Osteoblast (primary cell): ENCODE data around the gene DNAH17. TPM values are rescaled to one million over a fixed set of nuclear protein-coding genes. Genes with fewer than 3 reads are reported as not detected.
A peak's percentile ranks its signal among the peaks of the same experiment; 100 is the strongest.

Source experiments
- DNase-seq: peaks from one replicate; pipeline ENCODE4 v3.0.0; 2011; ENCODE audit warnings: low spot score, mixed read lengths; ENCODE audit not compliant: insufficient read length; ENCODE audit errors: missing footprints
- H2AFZ ChIP-seq: 2 replicates; pipeline ENCODE4 v1.6.0; 2011; ENCODE audit warnings: mild to moderate bottlenecking, low read length
- H3K27ac ChIP-seq: 2 replicates; pipeline ENCODE4 v1.5.1; 2011; ENCODE audit warnings: mild to moderate bottlenecking, low read depth, low read length, moderate library complexity
- H3K27me3 ChIP-seq: 2 replicates; pipeline ENCODE4 v1.6.0; 2012; ENCODE audit warnings: mild to moderate bottlenecking, control low read depth, inconsistent platforms, low read length, moderate library complexity; ENCODE audit not compliant: insufficient read depth
- H3K36me3 ChIP-seq: 2 replicates; pipeline ENCODE4 v1.5.1; 2011; ENCODE audit warnings: mild to moderate bottlenecking, low read length, control low read depth, moderate library complexity; ENCODE audit not compliant: insufficient read depth
- H3K4me1 ChIP-seq: 2 replicates; pipeline ENCODE4 v1.5.1; 2011; ENCODE audit warnings: mild to moderate bottlenecking, low read length, control low read depth, moderate library complexity; ENCODE audit not compliant: insufficient read depth
- H3K4me2 ChIP-seq: 2 replicates; pipeline ENCODE4 v1.6.0; 2011; ENCODE audit warnings: mild to moderate bottlenecking, low read length; ENCODE audit not compliant: insufficient read depth
- H3K4me3 ChIP-seq: fragments of 200-600 bp; sonication (generic); 3 replicates; pipeline ENCODE4 v1.5.1; 2012; ENCODE audit warnings: mild to moderate bottlenecking, low read length, inconsistent platforms; ENCODE audit not compliant: insufficient read depth
- H3K79me2 ChIP-seq: 2 replicates; pipeline ENCODE4 v1.6.0; 2012; ENCODE audit warnings: mild to moderate bottlenecking, low read length, control low read depth, inconsistent platforms; ENCODE audit not compliant: insufficient read depth
- H3K9me3 ChIP-seq: 2 replicates; pipeline ENCODE4 v1.5.1; 2011; ENCODE audit warnings: low read depth, low read length, control low read depth
- H4K20me1 ChIP-seq: 2 replicates; pipeline ENCODE4 v1.6.0; 2012; ENCODE audit warnings: mild to moderate bottlenecking, low read length, control low read depth; ENCODE audit not compliant: insufficient read depth
- CTCF ChIP-seq: IDR thresholded peaks from 2 replicates; pipeline ENCODE4 v1.5.1; 2011; ENCODE audit warnings: mild to moderate bottlenecking, low read depth, low read length, moderate library complexity; ENCODE audit errors: extremely low read depth
- total RNA-seq: library from RNA; depleted of rRNA; stranded (reverse); fragments of >200 nt; gene quantifications from 2 replicates; pipeline ENCODE4 v1.2.3, GENCODE V29; 2012

DNAH17 gene
- total RNA-seq, 1 donor: under 0.01 TPM

DNA sequence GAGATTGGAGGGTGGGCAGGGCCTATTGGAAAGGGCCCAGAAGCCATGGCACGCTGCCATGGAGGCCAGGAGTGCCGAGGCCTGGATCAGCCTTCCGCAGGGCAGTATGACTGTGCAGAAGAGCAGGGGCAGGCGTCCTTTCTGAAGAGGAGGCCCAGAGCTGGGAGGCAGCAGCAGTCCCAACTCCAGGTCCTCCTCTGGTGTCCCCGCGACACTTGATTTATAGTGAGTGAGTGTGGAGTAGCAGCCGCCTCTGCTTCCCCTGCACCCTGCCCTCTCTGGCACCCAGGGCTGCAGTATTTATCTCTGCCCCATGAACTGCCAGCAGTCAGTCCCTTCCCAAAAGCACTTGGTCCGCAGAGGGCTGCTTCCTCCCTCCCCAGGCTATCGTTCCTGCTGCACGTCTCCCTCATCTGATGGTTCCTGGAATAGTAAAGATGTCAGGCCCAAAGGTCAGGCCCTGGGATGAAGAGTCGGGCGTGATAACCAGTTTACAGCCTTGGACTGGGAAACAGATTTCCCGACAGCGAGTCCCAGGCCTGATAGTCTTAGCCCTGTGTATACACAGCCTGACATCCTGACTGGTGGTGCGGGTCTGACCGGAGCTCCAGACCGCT, 165.8 kb downstream of the DNAH17 start:
- H3K4me1 ChIP-seq: peaks cover 21% of the 10 kb centered on the region
- H3K27ac ChIP-seq: no peak overlapping the region
- no peak for TF ChIP-seq CTCF
- peak; percentile 70 for DNase-seq
- H3K9me3 ChIP-seq: no peaks in the 10 kb centered on the region
- H3K27me3 ChIP-seq: no peaks in the 10 kb centered on the region
- H3K4me3 ChIP-seq: no peak overlapping the region
- H3K36me3 ChIP-seq: peaks cover 5% of the 10 kb centered on the region
- H3K4me2 ChIP-seq: no peak overlapping the region
- H2AFZ ChIP-seq: no peak overlapping the region
- peaks cover 42% of the 10 kb centered on the region for H4K20me1 ChIP-seq
- H3K79me2 ChIP-seq: peaks cover 76% of the 10 kb centered on the region

DNA sequence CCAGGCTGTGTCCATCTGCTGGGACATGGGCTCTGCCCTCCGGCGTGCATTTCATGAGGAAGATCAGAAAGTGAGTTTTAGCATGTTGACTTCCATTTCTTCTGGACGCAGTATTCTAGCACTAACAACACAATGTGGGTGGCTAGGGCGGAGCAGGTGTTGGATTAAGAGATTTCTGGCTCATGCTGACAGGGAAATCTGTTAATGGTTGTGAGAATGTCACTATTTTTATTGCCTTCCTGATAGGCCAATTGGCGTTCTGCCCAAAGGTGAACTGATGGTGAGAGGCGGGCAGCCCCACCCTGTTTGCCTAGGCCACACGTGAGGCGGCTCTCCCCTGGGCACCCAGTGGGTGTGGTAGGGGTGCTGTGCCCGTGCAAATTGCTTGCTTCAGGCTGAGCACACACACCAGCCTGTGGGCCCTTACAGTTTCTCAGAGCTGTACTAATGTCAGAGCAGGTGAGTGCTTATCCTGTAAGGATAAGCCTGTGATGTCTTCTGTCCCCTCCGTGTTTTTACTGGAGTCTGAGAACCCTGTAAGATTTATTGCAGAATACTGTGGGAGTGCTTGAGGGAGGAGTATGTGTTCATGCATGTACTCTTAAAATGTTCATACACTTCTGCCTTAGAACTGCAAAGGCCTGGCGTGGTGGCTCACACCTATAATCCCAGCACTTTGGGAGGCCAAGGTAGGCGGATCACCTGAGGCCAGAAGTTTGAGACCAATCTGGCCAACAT, 167.8 kb downstream of the DNAH17 start:
- Histone ChIP-seq H3K9me3 (no peaks in the 10 kb centered on the region), H3K27ac (no peak overlapping the region), H2AFZ (no peak overlapping the region), H3K4me2 (no peak overlapping the region), H4K20me1 (peaks cover 49% of the 10 kb centered on the region), H3K4me3 (no peak overlapping the region), H3K27me3 (no peaks in the 10 kb centered on the region), H3K36me3 (peaks cover 7% of the 10 kb centered on the region), H3K79me2 (peaks cover 85% of the 10 kb centered on the region), H3K4me1 (peaks cover 16% of the 10 kb centered on the region)
- TF ChIP-seq CTCF: no peak
- peak; percentile 57 for DNase-seq

- H3K9me3 ChIP-seq: no peaks in the 10 kb centered on the region
- DNase-seq: peak; percentile 23
- peaks cover 16% of the 10 kb centered on the region for H3K4me1 ChIP-seq
- H3K27me3 ChIP-seq: no peaks in the 10 kb centered on the region
- H3K4me2 ChIP-seq: no peak overlapping the region
- H2AFZ ChIP-seq: no peak overlapping the region
- H4K20me1 ChIP-seq: peaks cover 49% of the 10 kb centered on the region
- TF ChIP-seq CTCF: no peak
- H3K4me3 ChIP-seq: no peak overlapping the region
- H3K36me3 ChIP-seq: peaks cover 15% of the 10 kb centered on the region
- peaks cover 84% of the 10 kb centered on the region for H3K79me2 ChIP-seq
- no peak overlapping the region for H3K27ac ChIP-seq
These were observed 168.6 kb downstream of the DNAH17 start for GRCh38 chr17:78408476-78409050.

DNA sequence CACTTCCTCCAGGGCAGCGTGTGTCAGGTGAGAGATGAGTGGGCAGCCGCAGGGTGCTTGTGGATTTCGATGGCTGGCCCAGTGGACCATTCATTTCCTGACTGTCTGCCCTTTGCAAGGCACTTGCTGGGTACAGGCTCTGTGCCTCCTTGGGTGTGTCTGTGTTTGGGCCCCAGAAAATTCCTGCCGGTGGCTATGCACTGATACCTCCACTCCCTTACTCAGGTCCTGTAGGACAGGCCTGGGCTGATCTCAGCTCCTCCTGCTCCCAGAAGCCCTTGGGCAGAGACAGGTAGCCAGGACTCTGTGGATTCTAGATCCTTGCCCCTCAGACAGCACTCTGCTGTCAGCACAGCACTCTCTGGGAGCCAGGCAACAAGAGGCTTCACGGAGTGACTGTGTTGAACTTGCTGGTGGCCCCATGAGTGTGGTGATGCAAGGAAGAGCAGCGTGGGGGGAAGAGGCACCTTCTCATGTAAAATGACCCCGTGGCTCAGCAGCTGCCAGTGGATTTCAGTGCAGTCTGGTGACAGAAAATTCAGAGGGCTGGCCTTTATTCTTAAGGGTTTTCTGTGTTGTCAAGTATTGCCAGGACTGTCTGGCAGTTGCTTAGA, 169.7 kb downstream of the DNAH17 start:
- no peak overlapping the region for H3K4me3 ChIP-seq
- H3K79me2 ChIP-seq: peaks cover 80% of the 10 kb centered on the region
- H4K20me1 ChIP-seq: peaks cover 38% of the 10 kb centered on the region
- peak; percentile 27 for DNase-seq
- no peaks in the 10 kb centered on the region for H3K27me3 ChIP-seq
- H3K9me3 ChIP-seq: no peaks in the 10 kb centered on the region
- peaks cover 12% of the 10 kb centered on the region for H3K4me1 ChIP-seq
- H3K4me2 ChIP-seq: no peak overlapping the region
- TF ChIP-seq CTCF: no peak
- no peak overlapping the region for H2AFZ ChIP-seq
- peaks cover 26% of the 10 kb centered on the region for H3K36me3 ChIP-seq
- H3K27ac ChIP-seq: peak overlapping the region; percentile 33
